Lung (tissue), 12 donors: ENCODE measurements around the gene FMN1. TPM values are rescaled to one million over a fixed set of nuclear protein-coding genes. Genes with fewer than 3 reads are reported as not detected.

ENCODE experiments used
- ATAC-seq: fragments of 200-7000 bp; cut with Tn5 transposase; one replicate; pipeline ENCODE4 v1.9.1; 2020; ENCODE audit warnings: moderate number of reproducible peaks; ENCODE audit not compliant: insufficient read depth, low FRiP score
- DNase-seq, 3 donors: peaks; one replicate each; pipeline ENCODE4 v3.0.0-alpha.2; 2013 to 2017
- H3K27ac ChIP-seq, 2 donors: one replicate each; pipeline ENCODE4 v1.5.1; 2013; ENCODE audit warnings: mild to moderate bottlenecking in 2 of 2, moderate library complexity in 2 of 2, control low read depth in 1 of 2, inconsistent platforms in 1 of 2, low read depth in 1 of 2, low read length in 1 of 2
- H3K27me3 ChIP-seq, 3 donors: one replicate each; pipeline ENCODE4 v1.5.1; 2013; ENCODE audit warnings: low read length in 2 of 3; ENCODE audit not compliant: control insufficient read depth in 3 of 3, insufficient read depth in 3 of 3
- H3K36me3 ChIP-seq, 4 donors: one replicate each; pipeline ENCODE4 v1.5.1; 2013; ENCODE audit warnings: low read length in 4 of 4, mild to moderate bottlenecking in 1 of 4, moderate library complexity in 1 of 4; ENCODE audit not compliant: control insufficient read depth in 4 of 4, insufficient read depth in 4 of 4
- H3K4me1 ChIP-seq, 5 donors: one replicate each; pipeline ENCODE4 v1.5.1; 2013; ENCODE audit warnings: low read length in 5 of 5, mild to moderate bottlenecking in 2 of 5, moderate library complexity in 1 of 5; ENCODE audit not compliant: control insufficient read depth in 5 of 5, insufficient read depth in 5 of 5
- H3K4me3 ChIP-seq: one replicate; pipeline ENCODE4 v1.5.1; 2013; ENCODE audit warnings: mild to moderate bottlenecking, control low read depth, moderate library complexity
- H3K9ac ChIP-seq, 2 donors: one replicate each; pipeline ENCODE4 v1.5.1; 2013; ENCODE audit warnings: low read length in 2 of 2, control low read depth in 1 of 2; ENCODE audit not compliant: insufficient read depth in 1 of 2
- H3K9me3 ChIP-seq, 4 donors: one replicate each; pipeline ENCODE4 v1.5.1; 2013; ENCODE audit warnings: low read length in 3 of 4, mild to moderate bottlenecking in 1 of 4, moderate library complexity in 1 of 4; ENCODE audit not compliant: control insufficient read depth in 4 of 4, insufficient read depth in 3 of 4
- CTCF ChIP-seq: IDR thresholded peaks from 2 replicates; pipeline ENCODE4 v1.5.1; 2012; ENCODE audit warnings: mild to moderate bottlenecking; ENCODE audit errors: control extremely low read depth, extremely low read depth
- WGBS, 2 donors: extraction: QIAGEN DNeasy Blood & Tissue Kit; methylation state at CpG; one replicate each; pipeline ENCODE4 v1.1.7; 2013; 5-methylcytosine and 5-hydroxymethylcytosine counted together
- polyA plus RNA-seq, 2 donors: library from polyadenylated mRNA; stranded (reverse); fragments of 200-250 nt; gene quantifications; one replicate each; pipeline ENCODE4 v1.2.1, GENCODE V29; 2013
- total RNA-seq, 2 donors: library from RNA; depleted of rRNA in 1 of 2; stranded (reverse); fragments of >200 nt in 1 of 2; gene quantifications; one replicate each; pipeline ENCODE4 v1.2.1, GENCODE V29; 2014 to 2021
- donor health status: control.
- donor health status: control.
- donor health status: Bipolar disorder and iron deficiency.
- donor health status: healthy.
- donor health status: DM: yes; HTN: yes; CAD: no.

The FMN1 gene
- total and polyA plus RNA-seq, 4 donors: 4.6 to 45.2 (median 15.7) TPM

GRCh38 chr15:33021806-33022389 is 172.6 kb downstream of the FMN1 start:
- Histone ChIP-seq H3K9me3 (no peaks in the 10 kb centered on the region), H3K36me3 (peaks cover 0 to 1% (median 0%) of the 10 kb centered on the region in 4 donors), H3K4me1 (peaks cover 0 to 5% (median 0%) of the 10 kb centered on the region in 5 donors), H3K4me3 (no peak overlapping the region), H3K27ac (peak overlapping the region; percentile 1 to 70), H3K9ac (no peak overlapping the region), H3K27me3 (no peaks in the 10 kb centered on the region)
- ATAC-seq: peak; percentile 57
- peak; percentile 28 for TF ChIP-seq CTCF
- 27 to 38% methylated on average over 4 of the region's 4 CpGs for WGBS, 2 donors
- DNase-seq: peak in 2 of 3 donors; percentile 65 to 74

GRCh38 chr15:33019354-33019981 is 175.0 kb downstream of the FMN1 start:
- H3K9ac ChIP-seq: no peak overlapping the region
- H3K4me1 ChIP-seq: peaks cover 0 to 5% (median 0%) of the 10 kb centered on the region in 5 donors
- no peak overlapping the region for H3K27ac ChIP-seq
- no peaks in the 10 kb centered on the region for H3K27me3 ChIP-seq
- no peak for DNase-seq
- TF ChIP-seq CTCF: no peak
- peaks cover 0 to 1% (median 0%) of the 10 kb centered on the region in 4 donors for H3K36me3 ChIP-seq
- no peaks in the 10 kb centered on the region for H3K9me3 ChIP-seq
- 96% methylated on average over 42 to 43 of the region's 43 CpGs for WGBS, 2 donors
- no peak for ATAC-seq
- H3K4me3 ChIP-seq: no peak overlapping the region

GRCh38 chr15:33016405-33017024 is 178.0 kb downstream of the FMN1 start:
- no peak overlapping the region for H3K9ac ChIP-seq
- H3K4me1 ChIP-seq: no peaks in the 10 kb centered on the region
- no peaks in the 10 kb centered on the region for H3K9me3 ChIP-seq
- no peak overlapping the region for H3K4me3 ChIP-seq
- H3K27ac ChIP-seq: no peak overlapping the region
- peaks cover 0 to 1% (median 0%) of the 10 kb centered on the region in 4 donors for H3K36me3 ChIP-seq
- no peak for TF ChIP-seq CTCF
- DNase-seq: peak in 1 of 3 donors; percentile 19
- 87 to 95% methylated on average over 10 of the region's 10 CpGs for WGBS, 2 donors
- H3K27me3 ChIP-seq: no peaks in the 10 kb centered on the region
- no peak for ATAC-seq
